GM18517 (cell line): ENCODE data around the gene LPP.

Experiments
- ATAC-seq: cut with Tn5 transposase; IDR thresholded peaks from one replicate; pipeline ENCODE4 v1.9.1; 2021; ENCODE audit warnings: mild to moderate bottlenecking, moderate library complexity; ENCODE audit not compliant: unreplicated experiment

Gene LPP

DNA sequence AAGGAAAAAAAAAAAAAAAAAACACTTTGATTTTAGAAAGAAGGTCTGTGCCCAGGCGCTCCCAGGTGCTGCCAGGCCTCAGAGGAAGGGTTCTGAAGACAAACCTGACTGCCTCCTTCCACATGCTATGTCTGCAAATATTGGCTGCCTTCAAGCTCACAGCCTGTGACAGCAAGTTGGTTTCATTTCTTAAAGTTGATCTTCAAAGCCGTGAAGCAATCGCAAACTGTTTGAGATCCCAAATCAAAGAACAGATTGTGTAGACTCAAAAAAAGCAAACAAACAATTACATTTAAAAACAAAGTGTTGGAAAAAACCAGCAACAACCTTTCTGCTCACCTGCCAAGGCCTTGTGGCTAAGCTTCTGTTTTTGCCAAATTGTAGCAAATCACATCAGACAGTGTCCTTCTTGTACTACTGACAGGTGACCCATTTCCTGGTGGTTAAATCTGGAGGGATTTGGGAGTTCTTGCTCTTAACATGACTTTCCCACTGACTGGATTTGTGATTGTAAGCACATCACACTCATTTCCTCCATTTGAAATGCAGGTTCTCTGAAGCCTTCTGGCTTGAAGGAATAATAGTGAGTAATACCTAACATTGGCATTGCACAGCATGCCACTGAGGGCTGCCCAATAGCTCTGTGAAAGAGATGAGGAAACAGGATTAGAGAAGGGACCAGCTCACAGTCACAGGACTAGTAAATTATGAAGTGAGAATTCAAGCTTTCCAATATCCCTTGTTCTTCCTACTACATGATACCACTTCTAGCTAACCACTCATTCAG is 502.4 kb downstream of the LPP start:
- no peak for ATAC-seq

- no peak for ATAC-seq
Observed at GRCh38 chr3:188658606-188659005, 504.6 kb downstream of the LPP start.

- ATAC-seq = no peak
Observed at GRCh38 chr3:188659449-188660090, 505.6 kb downstream of the LPP start.

DNA sequence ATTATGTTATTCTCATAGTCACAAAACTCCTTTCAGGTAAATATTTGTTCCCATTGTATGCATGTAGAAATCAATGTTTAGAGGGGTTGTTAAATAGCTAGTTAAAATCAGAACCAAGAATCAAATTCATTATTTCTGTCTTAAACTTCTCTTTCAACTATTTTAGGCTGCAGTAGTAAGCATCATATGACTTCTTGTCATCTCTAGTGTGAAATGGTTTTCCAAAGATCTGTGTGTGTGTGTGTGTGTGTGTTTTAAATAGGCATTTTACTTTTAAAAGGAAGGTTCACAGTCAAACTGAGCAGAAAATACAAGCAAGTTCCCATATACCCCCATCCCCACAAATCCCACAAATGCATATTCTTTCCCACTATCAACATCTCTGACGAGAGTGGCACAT is 506.5 kb downstream of the LPP start:
- no peak for ATAC-seq

DNA sequence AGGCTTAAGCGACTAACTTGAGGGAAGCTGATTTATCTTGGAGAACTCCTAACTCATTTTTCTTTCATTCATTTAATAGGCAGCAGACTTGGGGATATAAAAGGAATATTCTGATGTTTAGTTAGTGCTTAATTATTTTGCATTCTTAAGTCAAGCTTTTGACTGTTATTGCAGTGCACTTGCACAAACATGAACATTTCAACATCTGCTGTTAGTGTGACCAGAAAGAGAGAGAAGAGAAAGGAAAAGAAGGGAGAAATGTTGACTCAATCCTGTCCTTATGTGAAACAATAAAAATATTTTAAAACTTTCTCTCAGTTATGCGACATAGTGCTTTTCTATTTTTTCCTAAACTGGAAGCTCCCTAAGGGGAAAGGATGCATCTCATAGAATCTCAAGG is 507.8 kb downstream of the LPP start:
- no peak for ATAC-seq

DNA sequence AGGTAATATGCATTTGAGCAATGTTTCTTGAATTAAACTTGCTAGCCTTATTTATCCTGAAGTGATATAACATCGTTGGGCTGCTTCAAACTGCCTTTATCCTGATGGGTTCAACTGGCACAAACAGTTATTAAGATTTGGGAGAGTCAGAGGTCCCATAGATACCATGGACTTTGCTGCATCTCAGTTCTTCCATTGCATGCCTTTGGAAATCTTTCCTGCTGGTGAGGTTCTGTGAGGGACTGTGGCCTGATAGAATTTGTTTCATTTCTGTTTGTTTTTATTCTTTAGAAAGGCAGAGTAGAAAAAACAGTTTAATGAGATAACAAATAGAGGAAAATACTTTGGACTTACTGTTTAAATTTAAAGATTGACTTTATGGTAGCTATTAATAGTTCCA is 508.3 kb downstream of the LPP start:
- ATAC-seq = no peak

GRCh38 chr3:188662795-188663194 is 508.8 kb downstream of the LPP start:
- ATAC-seq = no peak

DNA sequence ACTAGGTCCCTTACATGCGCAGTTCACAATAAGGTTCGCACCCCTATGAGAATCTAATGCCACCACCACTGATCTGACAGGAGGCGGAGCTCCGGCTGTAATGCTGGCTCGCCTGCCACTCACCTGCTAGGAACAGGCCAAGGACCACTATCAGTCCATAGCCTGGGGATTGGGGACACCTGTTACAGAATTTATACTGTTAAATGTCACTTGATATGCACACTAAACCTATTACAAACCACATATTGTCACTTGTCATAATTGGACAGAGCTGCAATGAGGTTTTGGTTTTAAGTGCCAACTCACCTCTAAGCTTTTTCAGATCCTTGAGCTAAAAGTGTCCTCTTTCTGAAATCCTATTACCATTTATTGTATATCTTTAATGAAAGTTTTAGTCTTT is 509.9 kb downstream of the LPP start:
- no peak for ATAC-seq

GRCh38 chr3:188664795-188665194 is 510.8 kb downstream of the LPP start:
- ATAC-seq = no peak

GRCh38 chr3:188667926-188668325 is 514.0 kb downstream of the LPP start:
- ATAC-seq = no peak

DNA sequence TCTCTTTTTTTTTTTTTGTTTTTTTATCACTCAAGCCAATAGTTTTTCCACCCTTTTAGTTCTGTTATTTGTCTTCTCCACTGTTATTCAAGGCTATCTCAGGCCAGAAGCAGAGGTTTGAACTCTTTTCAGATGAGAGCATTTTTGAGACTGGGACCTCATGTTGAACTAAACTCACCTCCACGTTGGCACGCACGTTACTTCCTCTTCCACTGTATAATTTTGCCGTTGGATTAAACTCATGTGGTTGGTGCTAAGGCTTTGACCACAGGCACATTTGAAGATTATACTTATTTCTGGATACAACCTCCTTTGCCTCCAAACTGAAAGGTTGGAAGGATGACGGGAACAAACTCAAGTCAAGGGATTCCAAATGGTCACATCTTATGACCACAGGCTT is 516.5 kb downstream of the LPP start:
- no peak for ATAC-seq

GRCh38 chr3:188671971-188672370 is 518.0 kb downstream of the LPP start:
- ATAC-seq = no peak

DNA sequence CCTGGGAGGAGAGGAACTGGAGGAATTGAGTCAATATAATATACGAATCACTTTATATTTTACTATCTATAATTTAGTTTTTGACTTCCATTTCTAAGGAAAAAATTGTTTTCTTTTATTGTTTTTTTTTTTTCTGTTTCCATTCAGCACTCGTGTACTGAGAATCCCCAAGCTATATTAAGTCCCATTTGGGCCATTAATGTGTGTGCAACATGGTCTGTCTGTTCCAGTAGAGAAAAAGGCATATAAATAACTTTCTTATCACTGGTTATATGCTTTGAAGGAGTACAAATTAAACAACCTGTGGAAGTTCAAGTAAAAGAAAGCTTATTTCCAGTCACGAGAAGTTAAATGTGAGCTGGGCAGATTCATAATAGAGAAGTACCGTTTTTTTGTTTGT is 518.9 kb downstream of the LPP start:
- no peak for ATAC-seq

GRCh38 chr3:188673646-188674186 is 519.8 kb downstream of the LPP start:
- ATAC-seq = no peak

GRCh38 chr3:188674595-188674994 is 520.6 kb downstream of the LPP start:
- ATAC-seq = no peak

DNA sequence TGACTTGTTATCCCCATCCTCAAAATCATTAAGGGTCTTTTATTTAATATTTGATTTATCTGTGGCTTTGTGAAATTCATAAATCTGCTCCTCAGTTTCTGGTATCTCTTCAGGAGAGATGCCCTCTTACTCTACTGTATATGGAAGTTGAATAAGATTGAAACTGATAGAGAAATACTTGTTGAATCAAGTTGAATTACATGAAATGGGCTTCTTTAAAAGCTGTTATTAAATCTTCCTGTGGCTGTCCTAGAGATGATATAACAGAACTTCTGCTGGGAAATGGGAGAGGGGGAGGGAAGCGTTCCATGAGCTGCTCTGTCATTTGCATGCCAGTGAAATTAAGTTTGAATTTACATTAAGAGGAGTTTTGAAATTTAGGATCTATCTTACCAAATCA is 523.4 kb downstream of the LPP start:
- ATAC-seq = no peak

DNA sequence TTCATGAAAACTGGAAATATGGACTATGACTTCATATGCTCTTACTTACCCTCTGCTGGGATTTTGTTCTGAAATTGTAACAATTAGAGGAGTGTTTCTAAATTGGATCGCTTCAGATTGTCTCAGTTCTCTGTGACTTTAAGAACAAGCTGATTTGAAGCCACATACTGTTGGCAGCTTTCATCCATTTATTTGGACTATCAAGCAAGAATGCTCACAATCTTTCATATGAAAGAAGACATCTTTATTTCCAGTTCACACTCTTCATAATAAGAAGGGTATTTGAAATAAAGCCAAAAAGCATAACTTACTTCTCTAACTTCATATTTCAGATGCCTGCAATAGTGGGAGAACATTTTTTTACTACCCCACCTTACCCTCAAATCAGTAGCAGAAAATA is 526.2 kb downstream of the LPP start:
- ATAC-seq = no peak

DNA sequence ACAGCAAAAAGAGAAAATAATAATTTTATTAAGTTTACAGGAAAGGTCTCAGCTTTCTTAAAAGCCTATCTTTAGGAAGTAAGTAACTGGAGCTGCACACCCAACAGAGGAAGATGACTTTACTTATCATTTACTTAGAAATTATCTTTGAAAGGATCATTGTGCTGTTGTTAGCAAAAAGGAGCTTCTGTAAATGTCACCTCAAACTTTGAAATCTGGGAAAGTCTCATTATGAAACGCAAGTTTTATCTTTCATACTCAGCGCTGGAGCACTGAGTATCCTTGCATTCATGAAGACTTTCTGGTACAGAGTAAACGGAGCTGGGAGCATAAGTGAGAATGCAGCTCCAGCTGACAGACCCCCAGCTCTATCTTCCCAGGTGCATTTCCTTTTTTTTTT is 526.6 kb downstream of the LPP start:
- ATAC-seq = no peak

DNA sequence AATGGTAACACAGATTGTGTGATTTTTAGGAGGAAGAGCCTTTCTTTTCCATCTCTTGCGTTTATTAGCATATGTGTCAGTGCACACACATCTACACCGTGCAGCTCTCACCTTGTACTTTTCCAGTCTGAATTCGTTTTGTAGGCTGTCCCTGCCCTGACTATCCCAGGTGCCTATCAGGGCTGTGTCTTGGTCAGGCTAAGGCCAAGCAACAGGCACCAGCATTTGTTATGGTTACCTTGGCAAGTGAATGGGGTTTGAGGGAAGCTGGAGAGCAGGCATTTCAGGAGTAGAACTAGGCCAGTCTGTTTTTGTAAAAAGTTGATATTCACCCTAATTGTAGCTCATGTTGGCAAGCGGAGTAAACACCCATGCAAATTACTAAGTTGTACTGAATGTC is 528.4 kb downstream of the LPP start:
- ATAC-seq = no peak

GRCh38 chr3:188683032-188683521 is 529.1 kb downstream of the LPP start:
- no peak for ATAC-seq

GRCh38 chr3:188684276-188684675 is 530.3 kb downstream of the LPP start:
- no peak for ATAC-seq

GRCh38 chr3:188685789-188686188 is 531.8 kb downstream of the LPP start:
- no peak for ATAC-seq
